HEK293T (cell line): ENCODE data around the gene CAMSAP2.

Experiments
- ELF4 ChIP-seq: fragments of 450-650 bp; IDR thresholded peaks from 2 replicates; pipeline ENCODE4 v1.6.1; 2017; ENCODE audit warnings: antibody characterized with exemption
- FOXK2 ChIP-seq: fragments of 450-650 bp; IDR thresholded peaks from 2 replicates; pipeline ENCODE4 v1.6.1; 2016; ENCODE audit warnings: mild to moderate bottlenecking
- HDGF ChIP-seq: fragments of 450-650 bp; IDR thresholded peaks from 2 replicates; pipeline ENCODE4 v1.6.1; 2017; ENCODE audit warnings: antibody characterized with exemption, borderline replicate concordance
- LEF1 ChIP-seq: fragments of 450-650 bp; IDR thresholded peaks from 2 replicates; pipeline ENCODE4 v1.6.1; 2017; ENCODE audit warnings: mild to moderate bottlenecking, borderline replicate concordance
- SUZ12 ChIP-seq: fragments of 450-650 bp; IDR thresholded peaks from 2 replicates; pipeline ENCODE4 v1.6.1; 2016; ENCODE audit warnings: mild to moderate bottlenecking
- TARDBP ChIP-seq: fragments of 450-650 bp; IDR thresholded peaks from 2 replicates; pipeline ENCODE4 v1.6.1; 2016

- TF ChIP-seq FOXK2 (no peak), SUZ12 (no peak), HDGF (no peak), LEF1 (no peak), TARDBP (no peak), ELF4 (no peak)
Observed at GRCh38 chr1:200857804-200858203, 119.1 kb downstream of the CAMSAP2 start.
